ENCODE measurements around the gene KRT16. TPM values are rescaled to one million over a fixed set of nuclear protein-coding genes. Genes with fewer than 3 reads are reported as not detected.

Gene KRT16
- total and polyA plus RNA-seq, 2 of the 8 experiments (the other 6 are each of a cell fraction or from before 2014, with no cell fraction given) = not detected

GRCh38 chr17:41618341-41619035 lies 5.9 kb upstream of the KRT16 start:
- WGBS, 2 experiments (ENCODE audit: extremely low coverage in 1 of 2, insufficient coverage in 1 of 2, insufficient read length in 1 of 2, insufficient replicate concordance in 2 of 2, low coverage in 1 of 2, low lambda C conversion rate in 2 of 2, missing lambda C conversion rate in 1 of 2) = 90% methylated on average over 6 of the region's 13 CpGs; no CpG with 5 or more reads in 1 of the 2 experiments
- no peak overlapping the region for H3K14ac ChIP-seq (ENCODE audit: insufficient read length)
- H2BK20ac ChIP-seq (ENCODE audit: low read length) = no peak overlapping the region
- no peak overlapping the region for H3K56ac ChIP-seq (replicated peaks; ENCODE audit: insufficient read length, low read depth, low read length)
- H2AFZ ChIP-seq (ENCODE audit: low read length) = no peak overlapping the region
- no peaks in the 10 kb centered on the region for H3K23me2 ChIP-seq (ENCODE audit: low read depth, low read length)
- H2BK15ac ChIP-seq (ENCODE audit: low read length) = no peak overlapping the region
- H2BK12ac ChIP-seq (ENCODE audit: low read depth, low read length) = no peak overlapping the region
- H4K91ac ChIP-seq (replicated peaks; ENCODE audit: insufficient read length, low read length) = no peak overlapping the region
- FAIRE-seq (no peak), DNase-seq (ENCODE audit: low read depth in 1 of 2, low spot score in 2 of 2) (no peak)
- H4K5ac ChIP-seq (ENCODE audit: insufficient read length, low read depth, low read length) = no peak overlapping the region
- no peaks in the 10 kb centered on the region for H3K79me1 ChIP-seq (ENCODE audit: low read depth, low read length)
- H3K18ac ChIP-seq (ENCODE audit: extremely low read depth, low read length) = no peak overlapping the region; the same call in 1 of the 2 replicates
- no peaks in the 10 kb centered on the region for H3K36me3 ChIP-seq (ENCODE audit: control insufficient read depth in 2 of 4, insufficient read depth in 4 of 4, low read length in 3 of 4)
- no peak overlapping the region for H3K27ac ChIP-seq (ENCODE audit: low read depth, low read length)
- H3K23ac ChIP-seq (ENCODE audit: insufficient read length) = no peak overlapping the region
- no peak overlapping the region for H2BK120ac ChIP-seq (replicated peaks; ENCODE audit: low read depth, low read length)
- H4K20me1 ChIP-seq (replicated peaks in 1 of 2; ENCODE audit: control insufficient read depth in 1 of 2, insufficient read depth in 2 of 2, low read length in 2 of 2) = no peaks in the 10 kb centered on the region
- H3K4me3 ChIP-seq (ENCODE audit: extremely low read depth in 1 of 4, insufficient read depth in 2 of 4, low read depth in 3 of 4, low read length in 4 of 4) = no peak overlapping the region
- no peak overlapping the region for H2BK5ac ChIP-seq (ENCODE audit: low read depth, low read length)
- no peak overlapping the region for H3K9ac ChIP-seq (replicated peaks in 1 of 4; ENCODE audit: extremely low read depth in 1 of 4, low read depth in 3 of 4, low read length in 3 of 4)
- ChIA-PET CTCF (ENCODE audit: partially characterized antibody) (interaction anchor here (1.0 to 14.5 kb wide), 5 partner anchors 8 to 53 kb away, joined by 3 to 103 read pairs (median 6); no protein-coding TSS in a partner anchor), POLR2A (ENCODE audit: partially characterized antibody) (interaction anchor here (0.6 kb wide), 1 partner anchor 160 kb away, joined by 3 read pairs; no protein-coding TSS in a partner anchor)
- no peaks in the 10 kb centered on the region for H3K9me3 ChIP-seq (ENCODE audit: insufficient read depth in 2 of 2, low read depth in 1 of 2, low read length in 1 of 2)
- H3K4ac ChIP-seq (replicated peaks; ENCODE audit: insufficient read length, low read depth, low read length) = no peak overlapping the region
- peaks cover 0 to 4% (median 2%) of the 10 kb centered on the region in 4 experiments; a peak in 3 of 7 replicates for H3K4me1 ChIP-seq (replicated peaks in 1 of 4; ENCODE audit: control insufficient read depth in 3 of 4, insufficient read depth in 4 of 4, low read length in 3 of 4)
- no peak overlapping the region for H4K8ac ChIP-seq (ENCODE audit: extremely low read depth, insufficient read depth, low read length)
- H2AK5ac ChIP-seq (ENCODE audit: low read depth, low read length) = no peak overlapping the region
- no peaks in the 10 kb centered on the region for H3K79me2 ChIP-seq (ENCODE audit: control insufficient read depth in 1 of 2, insufficient read depth in 2 of 2, low read length in 2 of 2)
- H3K4me2 ChIP-seq (ENCODE audit: insufficient read depth in 1 of 2, low read depth in 2 of 2, low read length in 2 of 2) = no peak overlapping the region
- H3K27me3 ChIP-seq (replicated peaks in 1 of 4; ENCODE audit: control insufficient read depth in 3 of 4, extremely low read depth in 1 of 4, insufficient read depth in 3 of 4, low read length in 3 of 4) = no peaks in the 10 kb centered on the region
- TF ChIP-seq SP4 (IDR thresholded peaks at IDR 0.05; ENCODE audit: low read length) = no peak
- no peak for TF ChIP-seq CBX5 (IDR thresholded peaks at IDR 0.05; ENCODE audit: low read depth, low read length)
- TF ChIP-seq SIRT6 (IDR thresholded peaks at IDR 0.05; ENCODE audit: low read length) = no peak
- no peak for TF ChIP-seq MAFK (IDR thresholded peaks at IDR 0.05; ENCODE audit: low read depth, low read length)
- TF ChIP-seq TAF7 (optimal IDR thresholded peaks at IDR 0.05; ENCODE audit: borderline replicate concordance, low read depth, low read length) = no peak
- no peak for TF ChIP-seq GTF2F1 (IDR thresholded peaks at IDR 0.05; ENCODE audit: borderline replicate concordance, low read depth, low read length)

All from H1 (cell line).